ENCODE results near the gene FICD.
"Not testable (repeated sequence)": the region's sequence is repeated elsewhere in the genome, so short reads cannot be mapped to it uniquely, and the experiment has no call there.

FICD gene

GRCh38 chr12:108547686-108548085 is 32.6 kb downstream of the FICD start:
- Histone ChIP-seq H2AK5ac (ENCODE audit: low read length) (no peak overlapping the region), H3K9ac (ENCODE audit: low read length) (no peak overlapping the region), H3K4me3 (ENCODE audit: low read length) (no peak overlapping the region), H3K27me3 (ENCODE audit: insufficient read depth, low read length, poor library complexity) (no peaks in the 10 kb centered on the region), H3K18ac (ENCODE audit: low read length) (no peak overlapping the region), H2BK15ac (replicated peaks; ENCODE audit: low read depth) (no peak overlapping the region), H3K4me2 (ENCODE audit: low read length) (no peak overlapping the region), H3K79me2 (ENCODE audit: control insufficient read depth, insufficient read depth, low read length) (peaks cover 33% of the 10 kb centered on the region), H3K36me3 (ENCODE audit: control insufficient read depth, insufficient read depth, low read length) (peaks cover 13% of the 10 kb centered on the region), H3K79me1 (ENCODE audit: low read length) (peaks cover 8% of the 10 kb centered on the region), H3K23ac (ENCODE audit: low read length) (no peak overlapping the region), H4K8ac (ENCODE audit: low read depth, low read length) (no peak overlapping the region), H4K5ac (ENCODE audit: low read length) (no peak overlapping the region), H3K4ac (ENCODE audit: low read depth, low read length) (no peak overlapping the region), H2BK5ac (ENCODE audit: low read length) (no peak overlapping the region), H2BK120ac (ENCODE audit: low read depth, low read length) (no peak overlapping the region), H3K4me1 (ENCODE audit: control insufficient read depth, low read depth, low read length) (no peaks in the 10 kb centered on the region), H3K27ac (ENCODE audit: low read depth, low read length) (no peak overlapping the region), H3K56ac (ENCODE audit: low read length) (no peak overlapping the region)
- WGBS (ENCODE audit: extremely low coverage, insufficient coverage, low lambda C conversion rate), result no CpG with 5 or more reads among the region's 9 CpGs
- DNase-seq, result no peak

GRCh38 chr12:108548954-108549521 is 34.0 kb downstream of the FICD start:
- WGBS (ENCODE audit: extremely low coverage, insufficient coverage, low lambda C conversion rate), result no CpG with 5 or more reads among the region's 7 CpGs

GRCh38 chr12:108551535-108551934 is 36.5 kb downstream of the FICD start:
- no peak overlapping the region for H4K8ac ChIP-seq (ENCODE audit: low read depth, low read length)
- H3K4ac ChIP-seq (ENCODE audit: low read depth, low read length), result no peak overlapping the region
- peaks cover 51% of the 10 kb centered on the region for H3K79me2 ChIP-seq (ENCODE audit: control insufficient read depth, insufficient read depth, low read length)
- H3K23ac ChIP-seq (ENCODE audit: low read length), result no peak overlapping the region
- H3K4me1 ChIP-seq (ENCODE audit: control insufficient read depth, low read depth, low read length), result no peaks in the 10 kb centered on the region
- no peak overlapping the region for H2BK5ac ChIP-seq (ENCODE audit: low read length)
- no peak overlapping the region for H2BK120ac ChIP-seq (ENCODE audit: low read depth, low read length)
- no peak overlapping the region for H4K5ac ChIP-seq (ENCODE audit: low read length)
- no peak overlapping the region for H3K4me2 ChIP-seq (ENCODE audit: low read length)
- H3K56ac ChIP-seq (ENCODE audit: low read length), result no peak overlapping the region
- no peak overlapping the region for H2AK5ac ChIP-seq (ENCODE audit: low read length)
- H3K9ac ChIP-seq (ENCODE audit: low read length), result no peak overlapping the region
- H3K18ac ChIP-seq (ENCODE audit: low read length), result no peak overlapping the region
- WGBS (ENCODE audit: extremely low coverage, insufficient coverage, low lambda C conversion rate), result 100% methylated on average over 1 of the region's 5 CpGs
- no peak overlapping the region for H3K27ac ChIP-seq (ENCODE audit: low read depth, low read length)
- no peak overlapping the region for H3K4me3 ChIP-seq (ENCODE audit: low read length)
- no peak overlapping the region for H2BK15ac ChIP-seq (replicated peaks; ENCODE audit: low read depth)
- peaks cover 10% of the 10 kb centered on the region for H3K79me1 ChIP-seq (ENCODE audit: low read length)
- no peak for DNase-seq
- no peaks in the 10 kb centered on the region for H3K27me3 ChIP-seq (ENCODE audit: insufficient read depth, low read length, poor library complexity)
- H3K36me3 ChIP-seq (ENCODE audit: control insufficient read depth, insufficient read depth, low read length), result peaks cover 2% of the 10 kb centered on the region

More at GRCh38 chr12:108548954-108549521, 34.0 kb downstream of the FICD start:
- no peak overlapping the region for H2BK5ac ChIP-seq (ENCODE audit: low read length)
- H3K9ac ChIP-seq (ENCODE audit: low read length), result no peak overlapping the region
- no peak overlapping the region for H3K56ac ChIP-seq (ENCODE audit: low read length)
- H3K4me3 ChIP-seq (ENCODE audit: low read length), result no peak overlapping the region
- peaks cover 40% of the 10 kb centered on the region for H3K79me2 ChIP-seq (ENCODE audit: control insufficient read depth, insufficient read depth, low read length)
- H4K8ac ChIP-seq (ENCODE audit: low read depth, low read length), result no peak overlapping the region
- H3K79me1 ChIP-seq (ENCODE audit: low read length), result peaks cover 8% of the 10 kb centered on the region
- H3K36me3 ChIP-seq (ENCODE audit: control insufficient read depth, insufficient read depth, low read length), result peaks cover 7% of the 10 kb centered on the region
- H4K5ac ChIP-seq (ENCODE audit: low read length), result no peak overlapping the region
- H2BK15ac ChIP-seq (replicated peaks; ENCODE audit: low read depth), result no peak overlapping the region
- no peaks in the 10 kb centered on the region for H3K4me1 ChIP-seq (ENCODE audit: control insufficient read depth, low read depth, low read length)
- no peak overlapping the region for H3K23ac ChIP-seq (ENCODE audit: low read length)
- no peak overlapping the region for H3K4ac ChIP-seq (ENCODE audit: low read depth, low read length)
- H3K27me3 ChIP-seq (ENCODE audit: insufficient read depth, low read length, poor library complexity), result no peaks in the 10 kb centered on the region
- H3K4me2 ChIP-seq (ENCODE audit: low read length), result no peak overlapping the region
- no peak overlapping the region for H3K18ac ChIP-seq (ENCODE audit: low read length)
- DNase-seq, result no peak
- H2AK5ac ChIP-seq (ENCODE audit: low read length), result no peak overlapping the region
- no peak overlapping the region for H2BK120ac ChIP-seq (ENCODE audit: low read depth, low read length)
- no peak overlapping the region for H3K27ac ChIP-seq (ENCODE audit: low read depth, low read length)

- no peak overlapping the region for H2AK5ac ChIP-seq (ENCODE audit: low read length)
- H3K23ac ChIP-seq (ENCODE audit: low read length), result no peak overlapping the region
- H3K4me3 ChIP-seq (ENCODE audit: low read length), result no peak overlapping the region
- H3K27ac ChIP-seq (ENCODE audit: low read depth, low read length), result no peak overlapping the region
- no peak overlapping the region for H2BK120ac ChIP-seq (ENCODE audit: low read depth, low read length)
- no peak overlapping the region for H3K4me2 ChIP-seq (ENCODE audit: low read length)
- H3K4ac ChIP-seq (ENCODE audit: low read depth, low read length), result no peak overlapping the region
- H2BK5ac ChIP-seq (ENCODE audit: low read length), result no peak overlapping the region
- H3K18ac ChIP-seq (ENCODE audit: low read length), result no peak overlapping the region
- no peaks in the 10 kb centered on the region for H3K27me3 ChIP-seq (ENCODE audit: insufficient read depth, low read length, poor library complexity)
- peaks cover 68% of the 10 kb centered on the region for H3K79me2 ChIP-seq (ENCODE audit: control insufficient read depth, insufficient read depth, low read length)
- no peak overlapping the region for H3K56ac ChIP-seq (ENCODE audit: low read length)
- no peak overlapping the region for H4K8ac ChIP-seq (ENCODE audit: low read depth, low read length)
- no CpG with 5 or more reads among the region's 5 CpGs for WGBS (ENCODE audit: extremely low coverage, insufficient coverage, low lambda C conversion rate)
- H3K9ac ChIP-seq (ENCODE audit: low read length), result no peak overlapping the region
- no peaks in the 10 kb centered on the region for H3K4me1 ChIP-seq (ENCODE audit: control insufficient read depth, low read depth, low read length)
- H3K36me3 ChIP-seq (ENCODE audit: control insufficient read depth, insufficient read depth, low read length), result peaks cover 3% of the 10 kb centered on the region
- H4K5ac ChIP-seq (ENCODE audit: low read length), result no peak overlapping the region
- H2BK15ac ChIP-seq (replicated peaks; ENCODE audit: low read depth), result no peak overlapping the region
- DNase-seq, result no peak
- H3K79me1 ChIP-seq (ENCODE audit: low read length), result peaks cover 8% of the 10 kb centered on the region
Observed at GRCh38 chr12:108553799-108554198, 38.7 kb downstream of the FICD start.

- H3K18ac ChIP-seq (ENCODE audit: low read length); DNase-seq; H3K27ac ChIP-seq (ENCODE audit: low read depth, low read length); H3K23ac ChIP-seq (ENCODE audit: low read length); H3K79me1 ChIP-seq (ENCODE audit: low read length); H4K8ac ChIP-seq (ENCODE audit: low read depth, low read length); H3K4me2 ChIP-seq (ENCODE audit: low read length); H3K56ac ChIP-seq (ENCODE audit: low read length); H3K4ac ChIP-seq (ENCODE audit: low read depth, low read length); H3K9ac ChIP-seq (ENCODE audit: low read length); H2BK5ac ChIP-seq (ENCODE audit: low read length); H3K4me1 ChIP-seq (ENCODE audit: control insufficient read depth, low read depth, low read length); H3K27me3 ChIP-seq (ENCODE audit: insufficient read depth, low read length, poor library complexity); H3K36me3 ChIP-seq (ENCODE audit: control insufficient read depth, insufficient read depth, low read length); H2AK5ac ChIP-seq (ENCODE audit: low read length); H2BK15ac ChIP-seq (replicated peaks; ENCODE audit: low read depth); H2BK120ac ChIP-seq (ENCODE audit: low read depth, low read length); H3K4me3 ChIP-seq (ENCODE audit: low read length); H4K5ac ChIP-seq (ENCODE audit: low read length): not testable (repeated sequence)
- peaks cover 73% of the 10 kb centered on the region for H3K79me2 ChIP-seq (ENCODE audit: control insufficient read depth, insufficient read depth, low read length)
- no CpG with 5 or more reads among the region's 9 CpGs for WGBS (ENCODE audit: extremely low coverage, insufficient coverage, low lambda C conversion rate)
Observed at GRCh38 chr12:108555383-108555782, 40.3 kb downstream of the FICD start.

GRCh38 chr12:108559007-108559655 is 44.1 kb downstream of the FICD start:
- Histone ChIP-seq H3K27me3 (ENCODE audit: insufficient read depth, low read length, poor library complexity) (no peaks in the 10 kb centered on the region), H3K56ac (ENCODE audit: low read length) (no peak overlapping the region), H3K9ac (ENCODE audit: low read length) (no peak overlapping the region), H3K36me3 (ENCODE audit: control insufficient read depth, insufficient read depth, low read length) (peaks cover 3% of the 10 kb centered on the region), H3K4me2 (ENCODE audit: low read length) (no peak overlapping the region), H2BK120ac (ENCODE audit: low read depth, low read length) (no peak overlapping the region), H3K4me1 (ENCODE audit: control insufficient read depth, low read depth, low read length) (peaks cover 2% of the 10 kb centered on the region), H3K4me3 (ENCODE audit: low read length) (no peak overlapping the region), H4K5ac (ENCODE audit: low read length) (no peak overlapping the region), H3K79me1 (ENCODE audit: low read length) (peaks cover 12% of the 10 kb centered on the region), H3K27ac (ENCODE audit: low read depth, low read length) (no peak overlapping the region), H2AK5ac (ENCODE audit: low read length) (no peak overlapping the region), H3K23ac (ENCODE audit: low read length) (no peak overlapping the region), H2BK15ac (replicated peaks; ENCODE audit: low read depth) (no peak overlapping the region), H3K4ac (ENCODE audit: low read depth, low read length) (no peak overlapping the region), H4K8ac (ENCODE audit: low read depth, low read length) (no peak overlapping the region), H2BK5ac (ENCODE audit: low read length) (no peak overlapping the region), H3K79me2 (ENCODE audit: control insufficient read depth, insufficient read depth, low read length) (peaks cover 56% of the 10 kb centered on the region), H3K18ac (ENCODE audit: low read length) (no peak overlapping the region)
- WGBS (ENCODE audit: extremely low coverage, insufficient coverage, low lambda C conversion rate), result no CpG with 5 or more reads among the region's 14 CpGs
- no peak for DNase-seq

Data from mesendoderm (in vitro differentiated cells).